Kidney epithelial cell (primary cell): ENCODE results near the gene PLAAT2. TPM values are rescaled to one million over a fixed set of nuclear protein-coding genes. Genes with fewer than 3 reads are reported as not detected.
A peak's percentile ranks its signal among the peaks of the same experiment; 100 is the strongest.

Experiments
- DNase-seq: peaks from one replicate; pipeline ENCODE4 v3.0.0-alpha.2; 2010; ENCODE audit warnings: low read depth
- H3K27me3 ChIP-seq: 2 replicates; pipeline ENCODE4 v1.6.0; 2011; ENCODE audit warnings: low read length; ENCODE audit not compliant: control insufficient read depth, insufficient read depth
- H3K36me3 ChIP-seq: 2 replicates; pipeline ENCODE4 v1.5.1; 2011; ENCODE audit warnings: low read length; ENCODE audit not compliant: control insufficient read depth, insufficient read depth
- H3K4me3 ChIP-seq: 2 replicates; pipeline ENCODE4 v1.5.1; 2011; ENCODE audit warnings: low read depth, mild to moderate bottlenecking, control low read depth, low read length
- CTCF ChIP-seq: IDR thresholded peaks from 2 replicates; pipeline ENCODE4 v1.5.1; 2011; ENCODE audit warnings: mild to moderate bottlenecking, moderate library complexity, low read length, control low read depth, inconsistent platforms; ENCODE audit not compliant: insufficient read depth, poor library complexity, severe bottlenecking
- total RNA-seq: library from RNA; depleted of rRNA; stranded (reverse); fragments of >200 nt; gene quantifications from 2 replicates; pipeline ENCODE4 v1.2.3, GENCODE V29; 2015

Gene PLAAT2
- total RNA-seq, 1 donor from 2014 or later: not detected

DNA sequence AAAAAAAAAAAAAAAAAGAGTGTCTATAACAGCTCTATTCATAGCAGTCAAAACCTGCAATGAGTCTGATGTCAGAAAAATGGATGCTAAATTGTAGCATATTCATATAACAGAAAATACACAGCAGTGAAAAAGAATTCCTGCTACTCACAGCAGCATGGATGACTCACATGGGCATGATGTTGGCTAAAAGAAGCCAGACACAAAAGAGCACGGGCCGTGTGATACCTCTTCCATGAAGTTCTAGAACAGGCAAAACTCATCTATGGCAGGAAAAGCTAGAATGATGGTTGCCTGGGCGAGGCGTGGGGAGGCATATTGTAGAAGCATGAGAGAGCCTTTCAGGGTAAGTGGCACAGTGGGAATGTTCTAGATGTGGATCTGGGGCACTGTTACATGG lies 32.1 kb upstream of the PLAAT2 start:
- Histone ChIP-seq H3K27me3 (no peaks in the 10 kb centered on the region), H3K36me3 (peaks cover 2% of the 10 kb centered on the region), H3K4me3 (no peak overlapping the region)
- no peak for DNase-seq
- TF ChIP-seq CTCF: no peak

DNA sequence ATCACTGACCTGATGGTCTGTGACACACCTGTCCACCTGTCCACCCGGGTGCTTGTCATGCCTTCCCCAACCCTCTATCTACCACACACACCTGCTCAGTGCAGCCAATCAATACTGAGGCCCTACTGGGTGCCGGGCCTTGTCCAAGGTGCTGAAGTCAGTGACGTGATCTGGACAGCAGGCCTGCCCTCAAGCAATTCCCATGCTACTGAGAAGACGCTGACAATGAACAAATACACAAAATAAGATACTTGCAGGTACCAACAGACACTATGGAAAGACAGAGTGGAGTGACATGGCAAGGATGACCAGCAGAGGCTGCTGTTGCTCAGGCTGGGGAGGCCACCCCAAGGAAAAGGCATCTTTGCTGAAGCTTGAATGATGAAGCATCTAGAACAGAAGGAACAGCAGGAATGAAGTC lies 29.8 kb upstream of the PLAAT2 start:
- peaks cover under 1% of the 10 kb centered on the region for H3K36me3 ChIP-seq
- H3K27me3 ChIP-seq: no peaks in the 10 kb centered on the region
- H3K4me3 ChIP-seq: no peak overlapping the region
- no peak for DNase-seq
- peak; percentile 77 for TF ChIP-seq CTCF

DNA sequence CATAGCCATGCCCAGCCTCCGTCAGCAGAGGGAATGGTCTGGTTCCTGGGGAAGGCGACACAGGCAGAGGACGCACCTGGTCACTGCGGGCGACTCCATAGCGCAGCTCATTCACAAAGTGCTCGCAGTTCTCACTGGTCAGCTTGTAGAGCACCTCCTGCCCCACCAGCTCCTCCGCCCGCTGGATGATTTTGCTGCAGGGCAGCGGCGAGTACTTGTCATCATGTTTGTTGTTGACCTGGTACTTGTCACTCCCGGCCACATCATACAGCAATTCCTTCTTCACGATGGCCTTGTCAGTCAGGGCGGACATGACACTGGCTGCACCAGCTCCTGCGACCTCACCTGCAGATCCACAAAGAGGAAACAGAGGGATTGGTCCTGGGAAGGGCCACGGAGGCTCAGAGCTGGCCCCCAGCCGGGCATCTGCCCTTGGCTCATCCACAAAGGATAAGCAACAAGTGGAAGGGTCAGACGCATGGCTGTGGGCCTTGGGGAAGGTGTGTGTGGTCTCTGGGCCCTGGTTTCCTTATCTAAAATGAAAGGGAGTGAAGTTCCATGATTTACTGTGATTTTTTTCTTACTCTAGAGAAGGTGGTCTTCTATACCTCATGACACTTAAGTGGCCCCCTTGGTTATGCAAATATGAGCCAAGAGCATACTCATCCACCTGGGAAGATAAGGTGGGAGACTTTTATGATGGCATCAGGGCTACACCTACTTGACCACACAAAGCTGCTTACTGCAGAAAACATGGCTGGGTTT lies 27.0 kb upstream of the PLAAT2 start:
- Histone ChIP-seq H3K27me3 (no peaks in the 10 kb centered on the region), H3K4me3 (no peak overlapping the region), H3K36me3 (peaks cover 2% of the 10 kb centered on the region)
- no peak for DNase-seq
- no peak for TF ChIP-seq CTCF

GRCh38 chr11:63589000-63589399 lies 25.8 kb upstream of the PLAAT2 start:
- Histone ChIP-seq H3K36me3 (peaks cover 2% of the 10 kb centered on the region), H3K4me3 (no peak overlapping the region), H3K27me3 (no peaks in the 10 kb centered on the region)
- DNase-seq: no peak
- no peak for TF ChIP-seq CTCF

DNA sequence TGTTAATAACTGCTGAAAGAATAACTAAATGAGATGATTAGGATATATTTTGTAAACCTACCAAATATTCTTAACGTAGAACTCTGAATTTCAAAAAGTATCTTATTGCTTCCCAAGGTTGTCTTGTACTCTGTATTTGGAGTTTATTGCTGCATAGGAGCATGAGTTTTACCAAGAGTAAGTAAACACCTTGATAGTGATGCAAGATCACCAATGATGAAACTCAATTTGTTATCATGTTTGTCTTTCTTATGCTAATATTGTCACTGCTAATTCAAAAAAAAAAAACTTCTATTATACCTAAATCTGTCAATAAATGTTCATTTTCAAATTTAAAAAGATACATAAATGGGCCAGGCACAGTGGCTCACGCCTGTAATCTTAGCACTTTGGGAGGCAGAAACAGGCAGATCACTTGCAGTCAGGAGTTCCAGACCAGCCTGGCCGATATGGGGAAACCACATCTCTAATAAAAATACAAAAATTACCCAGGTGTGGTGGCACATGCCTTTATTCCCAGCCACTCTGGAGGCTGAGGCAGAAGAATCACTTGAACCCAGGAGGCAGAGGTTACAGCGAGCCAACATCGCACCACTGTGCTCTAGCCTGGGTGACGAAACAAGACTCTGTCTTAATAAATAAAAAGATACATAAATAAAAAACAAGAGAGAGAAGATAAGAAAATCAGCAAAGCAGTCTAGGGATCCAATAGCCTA lies 23.4 kb upstream of the PLAAT2 start:
- no peak for TF ChIP-seq CTCF
- H3K4me3 ChIP-seq: no peak overlapping the region
- no peak for DNase-seq
- peaks cover 2% of the 10 kb centered on the region for H3K36me3 ChIP-seq
- H3K27me3 ChIP-seq: no peaks in the 10 kb centered on the region
